Embryonic facial prominence (tissue), 1 donor: ENCODE measurements around the gene CHMP5.

Source experiments
- DNase-seq: peaks from one replicate; pipeline ENCODE4 v3.0.0-alpha.2; 2016; ENCODE audit errors: extremely low spot score

CHMP5 gene

DNA sequence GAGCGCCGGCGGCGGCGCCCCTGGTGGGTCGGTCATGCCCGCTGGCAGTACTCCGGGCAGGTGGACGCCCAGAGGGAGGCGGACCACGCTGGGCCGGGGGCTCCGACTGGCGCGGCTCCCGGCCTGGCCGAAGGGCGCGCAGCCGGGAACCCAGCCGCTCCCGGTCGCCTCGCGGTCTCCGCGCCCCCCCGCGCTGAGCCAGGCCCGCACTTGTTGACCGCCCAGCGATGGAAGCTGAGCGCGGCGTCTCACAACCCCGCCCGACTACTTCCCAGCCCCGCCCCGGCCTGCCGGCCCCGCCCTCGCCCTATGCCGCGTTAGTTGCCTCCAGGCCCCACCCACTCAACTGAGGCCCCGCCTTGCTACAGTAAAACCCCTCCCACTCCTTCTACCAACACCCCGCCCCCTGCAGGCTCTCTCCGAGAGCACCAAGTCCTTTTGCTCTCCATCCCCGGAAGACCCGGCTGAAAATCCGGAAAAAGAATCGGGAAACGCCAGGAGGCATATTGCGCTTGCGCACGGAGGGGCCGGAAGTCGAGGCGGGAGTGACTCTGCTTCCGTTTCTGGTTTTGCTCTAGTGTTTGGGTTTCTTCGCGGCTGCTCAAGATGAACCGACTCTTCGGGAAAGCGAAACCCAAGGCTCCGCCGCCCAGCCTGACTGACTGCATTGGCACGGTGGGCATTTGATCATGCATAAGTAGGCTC, at the start of gene CHMP5, which contains the start of gene BAG1:
Gene CHMP5 (plus strand): TSS at position 577 of the 705 bp plus-strand sequence. CDS start 30 bp downstream, at position 607.
Gene BAG1 (minus strand): TSS at position 236 of the 705 bp plus-strand sequence.
- peak; percentile 99 for DNase-seq

GRCh38 chr9:33220681-33221567, 43.9 kb upstream of the CHMP5 start:
- no peak for DNase-seq

- no peak for DNase-seq
Observed at GRCh38 chr9:33221568-33221884, 43.3 kb upstream of the CHMP5 start.

DNA sequence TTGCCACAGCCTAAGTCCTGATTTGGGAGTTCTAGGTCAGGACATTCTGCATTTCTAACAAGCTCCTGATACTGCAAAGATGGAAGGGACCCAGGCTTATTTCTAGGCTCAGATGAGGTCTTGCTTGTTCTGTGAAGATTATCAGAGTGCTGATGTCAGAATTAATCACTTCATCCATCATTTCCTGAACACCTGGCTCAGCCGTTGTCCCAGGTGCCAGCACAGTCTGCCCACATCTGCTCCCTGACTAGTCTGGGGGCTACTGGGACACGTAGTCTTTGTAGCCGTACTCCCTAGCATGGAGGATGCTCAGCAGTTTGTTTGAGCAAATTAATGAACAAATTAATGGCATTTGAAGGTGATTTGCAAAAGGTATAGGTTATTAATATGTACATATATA, 42.8 kb upstream of the CHMP5 start:
- DNase-seq: no peak

GRCh38 chr9:33223696-33224095, 41.2 kb upstream of the CHMP5 start:
- no peak for DNase-seq

GRCh38 chr9:33225319-33226147, 39.3 kb upstream of the CHMP5 start:
- DNase-seq: peak; percentile 39

DNA sequence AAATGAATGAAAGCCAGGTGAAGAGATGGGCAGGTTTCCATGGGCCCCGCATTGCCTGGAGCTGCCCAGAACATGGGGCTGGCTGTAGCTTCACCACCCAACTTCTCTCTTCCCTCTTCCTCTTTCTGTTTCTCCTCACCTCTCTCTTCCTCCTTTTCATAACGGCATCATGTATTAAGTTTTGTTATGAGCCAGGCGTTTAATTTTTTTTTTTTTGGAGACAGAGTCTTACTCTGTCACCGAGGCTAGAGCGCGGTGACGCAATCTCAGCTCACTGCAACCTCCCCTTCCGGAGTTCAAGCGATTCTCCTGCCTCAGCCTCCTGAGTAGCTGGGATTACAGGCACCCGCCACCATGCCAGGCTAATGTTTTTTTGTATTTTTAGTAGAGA, 37.8 kb upstream of the CHMP5 start:
- no peak for DNase-seq

DNA sequence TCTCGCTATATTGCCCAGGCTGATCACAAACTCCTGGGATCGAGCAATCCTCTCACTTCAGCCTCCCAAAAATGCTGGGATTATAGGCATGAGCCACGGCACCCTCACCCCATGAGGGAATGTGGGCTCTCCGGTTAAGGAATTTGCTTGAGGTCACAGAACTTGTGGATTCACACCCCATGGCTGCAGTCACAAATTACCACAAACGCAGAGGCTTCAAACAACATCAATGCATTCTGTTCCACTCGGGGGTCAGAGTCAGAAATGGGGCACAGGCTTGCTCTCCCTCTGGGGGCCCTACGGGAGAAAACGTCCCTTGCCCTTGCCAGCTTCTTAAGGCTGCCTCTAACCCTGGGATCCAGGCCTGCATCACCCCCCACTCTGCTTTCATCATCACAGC, 37.1 kb upstream of the CHMP5 start:
- DNase-seq: no peak

DNA sequence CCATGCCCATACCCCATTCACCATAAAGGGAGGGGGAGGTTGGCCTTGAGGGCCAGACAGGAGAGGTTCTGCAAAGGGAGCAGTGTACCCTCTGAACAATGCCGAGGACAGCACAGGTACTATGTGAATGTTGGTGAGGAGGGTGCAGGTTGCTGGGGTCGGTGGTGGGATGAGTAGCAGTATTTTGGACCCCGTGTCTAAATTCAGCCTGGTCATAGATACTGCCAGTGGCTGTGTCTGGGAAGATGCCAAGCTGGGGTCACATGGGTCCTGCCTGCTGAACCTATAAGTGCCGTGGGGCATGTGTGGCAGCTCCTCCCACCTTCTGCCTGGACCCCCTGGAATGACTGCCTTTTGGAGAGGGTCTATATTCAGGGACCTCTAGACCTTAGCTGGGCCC, 36.2 kb upstream of the CHMP5 start:
- no peak for DNase-seq

GRCh38 chr9:33229359-33230114, 35.3 kb upstream of the CHMP5 start:
- no peak for DNase-seq

DNA sequence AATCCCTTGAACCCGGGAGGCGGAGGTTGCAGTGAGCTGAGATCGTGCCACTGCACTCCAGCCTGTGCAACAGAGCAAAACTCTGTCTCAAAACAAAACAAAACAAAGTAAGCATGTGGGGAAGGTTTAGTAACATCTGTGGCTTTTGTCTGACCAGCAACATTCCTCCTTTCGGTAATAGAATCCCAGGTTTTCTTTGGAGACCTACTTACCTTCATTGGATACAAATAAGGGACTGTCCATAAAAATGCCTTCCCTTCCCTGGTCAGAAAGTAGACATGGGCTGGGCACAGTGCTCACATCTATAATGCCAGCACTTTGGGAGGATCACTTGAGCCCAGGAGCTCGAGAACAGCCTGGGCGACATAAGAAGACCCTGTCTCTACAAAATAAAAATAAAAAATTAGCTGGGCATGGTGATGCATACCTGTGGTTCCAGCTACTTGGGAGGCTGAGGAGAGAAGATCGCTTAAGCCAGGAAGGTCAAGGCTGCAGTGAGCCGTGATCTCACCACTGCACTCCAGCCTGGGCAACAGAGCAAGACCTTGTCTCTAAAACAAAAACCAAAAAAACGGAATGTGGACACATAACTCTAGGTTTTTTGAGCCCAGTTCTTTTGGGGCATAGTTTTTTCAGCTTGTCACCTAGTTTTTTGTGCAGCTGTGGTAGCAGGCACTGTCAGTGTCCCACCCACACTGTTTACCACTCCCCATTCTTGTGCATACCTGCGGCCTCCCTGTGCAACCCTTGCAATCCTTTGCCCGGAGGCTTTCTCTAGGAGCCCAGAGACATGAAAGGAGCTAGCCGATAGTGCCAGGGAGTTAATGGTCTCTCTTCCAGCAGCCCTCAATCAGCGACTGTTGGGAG, 33.9 kb upstream of the CHMP5 start:
- no peak for DNase-seq

DNA sequence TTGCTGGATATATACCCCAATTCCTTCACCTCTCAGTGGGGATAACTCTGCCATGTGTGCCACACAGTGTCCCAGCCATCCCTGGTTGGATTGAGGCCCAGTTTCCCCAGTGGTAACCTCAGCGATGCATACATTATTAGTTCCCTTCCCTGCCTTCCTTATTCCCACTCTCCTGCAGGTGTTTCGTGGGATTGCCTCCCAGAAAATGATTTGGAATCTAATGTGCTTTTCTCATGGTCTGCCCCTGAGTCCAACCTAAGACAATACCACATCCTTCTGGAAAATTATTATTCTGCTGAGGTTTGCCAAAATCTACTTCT, 33.3 kb upstream of the CHMP5 start:
- no peak for DNase-seq

DNA sequence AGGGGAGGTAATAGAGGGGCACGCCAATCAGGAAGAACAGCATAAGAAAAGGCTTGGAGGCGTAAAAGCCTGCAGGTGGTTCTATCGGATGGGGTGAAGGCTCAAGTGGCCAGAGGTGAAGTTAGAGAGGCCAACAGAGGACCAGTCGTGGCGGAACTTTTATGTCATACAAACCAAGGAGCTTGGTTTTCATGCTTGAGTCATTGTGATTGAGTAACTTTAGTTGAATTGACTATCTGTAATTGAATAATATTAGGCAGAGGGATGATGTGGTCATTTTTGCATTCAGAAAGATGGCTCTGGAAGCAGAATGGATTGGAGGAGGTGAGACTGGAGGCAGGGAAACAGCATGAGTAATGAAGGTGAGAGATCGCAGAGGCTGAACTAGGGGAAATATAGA, 32.0 kb upstream of the CHMP5 start:
- no peak for DNase-seq

DNA sequence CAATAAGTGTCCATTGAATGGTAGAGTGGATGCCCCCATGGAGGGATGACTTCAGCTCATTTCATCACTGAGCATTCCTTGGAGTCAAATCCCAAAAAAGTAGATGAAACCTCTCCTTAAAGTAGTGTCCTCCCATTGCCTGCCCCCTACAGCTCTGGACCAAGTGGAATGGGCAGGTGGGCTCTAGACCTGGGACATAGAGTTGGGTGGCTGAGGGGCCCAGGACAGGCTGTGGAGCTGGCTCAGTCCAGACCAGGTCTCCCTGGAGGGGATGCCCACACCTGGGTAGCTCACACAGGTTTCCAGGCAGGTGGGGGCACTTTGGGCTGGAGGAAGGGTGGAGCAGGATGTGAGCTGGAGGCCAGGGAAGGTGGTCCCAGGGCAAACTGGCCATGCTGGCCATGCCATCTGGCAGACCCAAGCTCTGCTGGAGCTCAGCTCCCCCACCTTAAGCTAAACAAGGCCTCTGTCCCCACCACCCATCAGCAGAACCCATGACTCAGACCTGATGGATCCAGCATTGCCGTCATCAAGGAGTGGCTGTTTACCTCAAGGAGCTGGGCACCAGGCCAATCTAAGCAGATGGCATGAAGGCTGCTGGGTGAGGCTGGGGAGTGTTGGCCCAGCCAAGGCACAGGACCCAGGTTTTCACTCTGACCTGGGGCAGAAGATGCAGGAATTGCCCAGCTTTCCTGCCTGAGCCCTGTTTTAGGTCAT, 31.1 kb upstream of the CHMP5 start:
- no peak for DNase-seq

DNA sequence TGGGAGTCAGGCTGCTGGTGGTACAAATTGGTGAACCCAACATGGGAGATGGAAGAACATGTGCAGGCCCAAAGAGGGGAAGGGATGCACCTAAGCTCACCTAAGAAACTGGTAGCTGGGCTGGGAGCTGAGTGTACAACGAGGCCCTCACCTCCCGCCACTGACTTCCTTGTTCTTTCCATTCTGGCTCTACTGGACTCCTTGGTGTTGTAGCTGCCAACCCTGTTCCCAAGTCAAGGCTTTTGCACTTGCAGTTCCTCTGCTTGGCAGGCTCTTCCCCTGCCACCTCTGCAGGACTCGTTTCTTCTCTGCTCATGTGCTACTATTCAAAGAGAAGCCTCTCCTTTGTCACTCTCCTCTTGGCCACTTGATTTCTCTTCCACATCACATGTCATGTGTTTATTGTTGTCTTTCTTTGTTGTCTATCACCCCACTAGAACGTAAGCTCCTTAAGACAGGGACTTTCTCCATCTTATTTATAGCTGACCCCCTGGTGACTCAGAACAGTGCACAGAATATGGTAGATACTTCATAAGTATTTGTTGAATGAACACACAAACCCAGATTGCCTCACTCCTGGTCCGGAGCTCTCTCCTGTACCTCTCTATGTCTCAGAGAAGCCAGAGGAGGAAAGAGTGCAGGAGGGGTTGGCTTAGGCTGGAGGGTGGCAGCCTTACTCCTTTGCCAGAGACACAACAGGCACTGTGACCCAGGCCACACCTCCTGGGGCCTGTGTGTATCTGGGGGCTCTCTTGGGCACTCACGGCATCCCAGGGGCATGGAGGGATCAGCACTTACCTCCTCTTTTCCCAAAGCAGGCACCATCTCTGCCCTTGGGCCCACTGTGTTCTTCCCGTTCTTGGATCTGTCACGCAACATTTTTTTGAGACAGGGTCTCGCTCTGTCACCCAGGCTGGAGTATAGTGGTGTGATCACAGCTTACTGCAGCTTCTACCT, 30.1 kb upstream of the CHMP5 start:
- no peak for DNase-seq

DNA sequence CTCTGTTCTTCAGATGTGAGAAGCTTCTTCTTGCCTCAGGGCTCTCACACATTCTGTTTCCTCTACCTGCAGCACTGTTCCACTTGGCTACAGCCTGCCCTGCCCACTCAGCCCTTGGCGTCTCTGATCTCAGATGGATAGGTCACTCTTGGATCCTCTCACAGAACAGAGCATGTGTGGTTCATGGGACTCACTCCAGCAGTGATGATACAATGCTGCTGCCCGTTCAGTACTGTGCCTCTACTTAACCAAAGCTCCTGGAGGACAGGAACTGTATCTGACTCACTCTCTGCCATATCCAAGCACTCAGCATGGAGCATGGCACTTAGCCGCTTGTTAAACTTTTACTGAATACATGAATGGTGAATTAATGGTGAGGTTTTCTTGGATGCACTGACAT, 28.3 kb upstream of the CHMP5 start:
- no peak for DNase-seq

- DNase-seq: no peak
Observed at GRCh38 chr9:33239921-33240320, 24.9 kb upstream of the CHMP5 start, which contains the start of gene SPINK4. TSS of gene SPINK4 (plus strand) at chr9:33240167. CDS start at chr9:33240209, 42 bp downstream.

- DNase-seq: no peak
Observed at GRCh38 chr9:33241298-33241697, 23.6 kb upstream of the CHMP5 start.

- DNase-seq: no peak
Observed at GRCh38 chr9:33242609-33243134, 22.2 kb upstream of the CHMP5 start.
